NCI-H128 (cell line): ENCODE results near the gene CD274.
"Not testable (repeated sequence)": the region's sequence is repeated elsewhere in the genome, so short reads cannot be mapped to it uniquely, and the experiment has no call there.

Source experiments
- DNase-seq: peaks from one replicate; lab custom pipeline; 2025; ENCODE audit not compliant: unreplicated experiment; lab: John Stamatoyannopoulos, UW

Gene CD274

GRCh38 chr9:5460157-5460556 is 9.8 kb downstream of the CD274 start:
- DNase-seq, result no peak

- not testable (repeated sequence) for DNase-seq
Measured at GRCh38 chr9:5464831-5465330, 14.5 kb downstream of the CD274 start.

- no peak for DNase-seq
Measured at GRCh38 chr9:5466005-5466404, 15.7 kb downstream of the CD274 start.

- DNase-seq, result no peak
Measured at GRCh38 chr9:5466766-5467165, 16.4 kb downstream of the CD274 start.

GRCh38 chr9:5468850-5469249 is 18.5 kb downstream of the CD274 start:
- no peak for DNase-seq

- DNase-seq, result no peak
Measured at GRCh38 chr9:5470122-5470521, 19.8 kb downstream of the CD274 start.

- DNase-seq, result no peak
Measured at GRCh38 chr9:5470816-5471215, 20.5 kb downstream of the CD274 start.

- not testable (repeated sequence) for DNase-seq
Measured at GRCh38 chr9:5475611-5476010, 25.3 kb downstream of the CD274 start.

- no peak for DNase-seq
Measured at GRCh38 chr9:5478206-5478605, 27.9 kb downstream of the CD274 start.

GRCh38 chr9:5479994-5480694 is 29.8 kb downstream of the CD274 start:
- no peak for DNase-seq

- DNase-seq, result no peak
Measured at GRCh38 chr9:5480919-5481318, 30.6 kb downstream of the CD274 start.

GRCh38 chr9:5481322-5482040 is 31.1 kb downstream of the CD274 start:
- no peak for DNase-seq

- no peak for DNase-seq
Measured at GRCh38 chr9:5482194-5482593, 31.9 kb downstream of the CD274 start.

- DNase-seq, result no peak
Measured at GRCh38 chr9:5483306-5483705, 33.0 kb downstream of the CD274 start.

- DNase-seq, result no peak
Measured at GRCh38 chr9:5485378-5486085, 35.2 kb downstream of the CD274 start.

GRCh38 chr9:5486988-5487387 is 36.6 kb downstream of the CD274 start:
- DNase-seq, result no peak

- DNase-seq, result no peak
Measured at GRCh38 chr9:5488221-5489008, 38.1 kb downstream of the CD274 start.

GRCh38 chr9:5489630-5490490 is 39.5 kb downstream of the CD274 start:
- DNase-seq, result no peak

GRCh38 chr9:5492965-5493678 is 42.8 kb downstream of the CD274 start:
- no peak for DNase-seq
